ENCODE data around the gene RIPK3. TPM values are rescaled to one million over a fixed set of nuclear protein-coding genes. Genes with fewer than 3 reads are reported as not detected.

RIPK3 gene
- total and polyA plus RNA-seq, 2 donors from 2014 or later, result 5.1 to 19.5 TPM

DNA sequence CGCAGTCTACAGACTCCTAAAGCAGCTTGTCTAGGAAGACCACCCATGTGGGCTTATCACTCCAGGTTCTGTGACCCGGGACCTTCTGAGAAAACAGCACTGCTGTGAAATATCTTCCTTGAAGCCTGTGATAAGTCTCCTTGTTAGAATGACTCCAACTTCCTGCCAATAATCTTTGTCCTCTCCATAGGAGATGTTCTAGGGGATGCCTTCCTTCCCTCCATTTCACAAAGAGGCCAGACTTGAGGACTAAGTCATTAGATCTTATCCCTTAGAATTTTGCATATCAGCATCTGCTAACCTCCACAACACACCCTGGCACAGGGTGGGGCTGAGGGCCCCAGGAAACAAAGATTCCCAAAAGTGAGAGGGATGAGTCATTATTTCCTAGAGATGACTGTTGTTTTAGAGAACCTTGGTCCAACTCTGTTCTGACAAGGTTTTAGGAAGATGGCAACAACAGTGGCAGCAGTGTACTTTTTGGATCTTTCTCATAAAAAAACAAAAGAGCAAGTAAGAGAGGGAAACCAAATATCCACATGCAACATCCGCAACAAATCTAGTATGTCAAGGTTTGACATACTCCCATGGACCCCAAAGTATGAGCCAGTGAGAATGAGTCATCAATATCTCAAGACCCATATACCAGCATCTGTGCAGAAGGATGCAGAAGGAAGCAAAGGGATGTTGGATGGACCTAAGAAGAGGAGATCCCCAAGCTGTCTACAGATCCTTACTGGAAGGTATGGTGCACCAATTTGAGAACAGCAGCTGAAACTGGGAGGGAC, 22.5 kb downstream of the RIPK3 start:
- intact Hi-C loops (cut with DNase I), result no loop called here
- Histone ChIP-seq H3K9me3 (ENCODE audit: control insufficient read depth in 2 of 3, insufficient read depth in 1 of 3, low read length in 3 of 3) (no peaks in the 10 kb centered on the region), H3K4me3 (ENCODE audit: low read length in 3 of 3) (no peak overlapping the region), H3K27ac (ENCODE audit: low read depth in 2 of 2, low read length in 2 of 2) (no peak overlapping the region), H3K36me3 (ENCODE audit: control insufficient read depth in 2 of 3, insufficient read depth in 3 of 3, low read length in 3 of 3) (no peaks in the 10 kb centered on the region), H3K4me1 (ENCODE audit: control insufficient read depth in 2 of 3, insufficient read depth in 2 of 3, low read depth in 1 of 3, low read length in 3 of 3) (peaks cover 0 to 17% (median 15%) of the 10 kb centered on the region in 3 donors), H3K9ac (ENCODE audit: low read length in 3 of 3) (no peak overlapping the region), H3K27me3 (ENCODE audit: control insufficient read depth, insufficient read depth, low read length) (peaks cover 9% of the 10 kb centered on the region)
- DNase-seq (no peak), FAIRE-seq (no peak)
- TF ChIP-seq, protein P1, sequence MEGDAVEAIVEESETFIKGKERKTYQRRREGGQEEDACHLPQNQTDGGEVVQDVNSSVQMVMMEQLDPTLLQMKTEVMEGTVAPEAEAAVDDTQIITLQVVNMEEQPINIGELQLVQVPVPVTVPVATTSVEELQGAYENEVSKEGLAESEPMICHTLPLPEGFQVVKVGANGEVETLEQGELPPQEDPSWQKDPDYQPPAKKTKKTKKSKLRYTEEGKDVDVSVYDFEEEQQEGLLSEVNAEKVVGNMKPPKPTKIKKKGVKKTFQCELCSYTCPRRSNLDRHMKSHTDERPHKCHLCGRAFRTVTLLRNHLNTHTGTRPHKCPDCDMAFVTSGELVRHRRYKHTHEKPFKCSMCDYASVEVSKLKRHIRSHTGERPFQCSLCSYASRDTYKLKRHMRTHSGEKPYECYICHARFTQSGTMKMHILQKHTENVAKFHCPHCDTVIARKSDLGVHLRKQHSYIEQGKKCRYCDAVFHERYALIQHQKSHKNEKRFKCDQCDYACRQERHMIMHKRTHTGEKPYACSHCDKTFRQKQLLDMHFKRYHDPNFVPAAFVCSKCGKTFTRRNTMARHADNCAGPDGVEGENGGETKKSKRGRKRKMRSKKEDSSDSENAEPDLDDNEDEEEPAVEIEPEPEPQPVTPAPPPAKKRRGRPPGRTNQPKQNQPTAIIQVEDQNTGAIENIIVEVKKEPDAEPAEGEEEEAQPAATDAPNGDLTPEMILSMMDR (IDR thresholded peaks at IDR 0.05; ENCODE audit: borderline replicate concordance, extremely low read depth, insufficient read depth), result no peak

DNA sequence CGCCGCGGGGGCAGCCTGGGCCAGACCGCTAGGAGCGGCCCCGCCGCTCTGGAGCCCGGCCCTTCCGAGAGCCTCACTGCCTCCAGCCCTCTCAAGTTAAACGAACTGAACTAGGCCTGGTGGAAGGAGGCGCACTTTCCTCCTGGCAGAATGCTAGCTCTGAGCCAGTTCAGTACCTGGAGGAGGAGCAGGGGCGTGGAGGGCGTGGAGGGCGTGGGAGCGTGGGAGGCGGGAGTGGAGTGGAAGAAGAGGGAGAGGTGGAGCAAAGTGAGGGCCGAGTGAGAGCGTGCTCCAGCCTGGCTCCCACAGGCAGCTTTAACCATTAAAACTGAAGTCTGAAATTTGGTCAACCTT, 23.2 kb downstream of the RIPK3 start:
- H3K9ac ChIP-seq (ENCODE audit: low read length in 3 of 3), result no peak overlapping the region

DNA sequence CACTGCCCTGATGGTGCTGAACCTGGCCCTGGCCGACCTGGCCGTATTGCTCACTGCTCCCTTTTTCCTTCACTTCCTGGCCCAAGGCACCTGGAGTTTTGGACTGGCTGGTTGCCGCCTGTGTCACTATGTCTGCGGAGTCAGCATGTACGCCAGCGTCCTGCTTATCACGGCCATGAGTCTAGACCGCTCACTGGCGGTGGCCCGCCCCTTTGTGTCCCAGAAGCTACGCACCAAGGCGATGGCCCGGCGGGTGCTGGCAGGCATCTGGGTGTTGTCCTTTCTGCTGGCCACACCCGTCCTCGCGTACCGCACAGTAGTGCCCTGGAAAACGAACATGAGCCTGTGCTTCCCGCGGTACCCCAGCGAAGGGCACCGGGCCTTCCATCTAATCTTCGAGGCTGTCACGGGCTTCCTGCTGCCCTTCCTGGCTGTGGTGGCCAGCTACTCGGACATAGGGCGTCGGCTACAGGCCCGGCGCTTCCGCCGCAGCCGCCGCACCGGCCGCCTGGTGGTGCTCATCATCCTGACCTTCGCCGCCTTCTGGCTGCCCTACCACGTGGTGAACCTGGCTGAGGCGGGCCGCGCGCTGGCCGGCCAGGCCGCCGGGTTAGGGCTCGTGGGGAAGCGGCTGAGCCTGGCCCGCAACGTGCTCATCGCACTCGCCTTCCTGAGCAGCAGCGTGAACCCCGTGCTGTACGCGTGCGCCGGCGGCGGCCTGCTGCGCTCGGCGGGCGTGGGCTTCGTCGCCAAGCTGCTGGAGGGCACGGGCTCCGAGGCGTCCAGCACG, 23.8 kb downstream of the RIPK3 start:
- Histone ChIP-seq H3K27me3 (ENCODE audit: control insufficient read depth, insufficient read depth, low read length) (peaks cover 9% of the 10 kb centered on the region), H3K4me1 (ENCODE audit: control insufficient read depth in 2 of 3, insufficient read depth in 2 of 3, low read depth in 1 of 3, low read length in 3 of 3) (peaks cover 0 to 20% (median 16%) of the 10 kb centered on the region in 3 donors), H3K9ac (ENCODE audit: low read length in 3 of 3) (no peak overlapping the region), H3K36me3 (ENCODE audit: control insufficient read depth in 2 of 3, insufficient read depth in 3 of 3, low read length in 3 of 3) (no peaks in the 10 kb centered on the region), H3K9me3 (ENCODE audit: control insufficient read depth in 2 of 3, insufficient read depth in 1 of 3, low read length in 3 of 3) (no peaks in the 10 kb centered on the region), H3K27ac (ENCODE audit: low read depth in 2 of 2, low read length in 2 of 2) (peak overlapping the region; percentile 53 to 57), H3K4me3 (ENCODE audit: low read length in 3 of 3) (no peak overlapping the region)
- FAIRE-seq, result no peak
- peak in 4 of 5 donors; percentile 28 to 89 (median 48) for DNase-seq
- intact Hi-C loops (cut with DNase I), result no loop called here
- TF ChIP-seq, protein P1 (IDR thresholded peaks at IDR 0.05; ENCODE audit: borderline replicate concordance, extremely low read depth, insufficient read depth), result peak; percentile 27

More for the DNA sequence above, 23.2 kb downstream of the RIPK3 start:
- Histone ChIP-seq H3K4me1 (ENCODE audit: control insufficient read depth in 2 of 3, insufficient read depth in 2 of 3, low read depth in 1 of 3, low read length in 3 of 3) (peaks cover 0 to 20% (median 16%) of the 10 kb centered on the region in 3 donors), H3K27ac (ENCODE audit: low read depth in 2 of 2, low read length in 2 of 2) (no peak overlapping the region), H3K4me3 (ENCODE audit: low read length in 3 of 3) (no peak overlapping the region), H3K27me3 (ENCODE audit: control insufficient read depth, insufficient read depth, low read length) (peaks cover 9% of the 10 kb centered on the region), H3K36me3 (ENCODE audit: control insufficient read depth in 2 of 3, insufficient read depth in 3 of 3, low read length in 3 of 3) (no peaks in the 10 kb centered on the region), H3K9me3 (ENCODE audit: control insufficient read depth in 2 of 3, insufficient read depth in 1 of 3, low read length in 3 of 3) (no peaks in the 10 kb centered on the region)
- TF ChIP-seq, protein P1 (IDR thresholded peaks at IDR 0.05; ENCODE audit: borderline replicate concordance, extremely low read depth, insufficient read depth), result no peak
- DNase-seq, result peak in 2 of 5 donors; percentile 23 to 69
- intact Hi-C loops (cut with DNase I), result no loop called here
- FAIRE-seq, result no peak

Data from kidney (tissue), 14 donors.